ENCODE measurements around the gene KRT39. TPM values are rescaled to one million over a fixed set of nuclear protein-coding genes. Genes with fewer than 3 reads are reported as not detected.

KRT39 gene
- total and polyA plus RNA-seq, 10 of the 15 experiments (the other 5 are each of a cell fraction or from before 2014, with no cell fraction given), result not detected

DNA sequence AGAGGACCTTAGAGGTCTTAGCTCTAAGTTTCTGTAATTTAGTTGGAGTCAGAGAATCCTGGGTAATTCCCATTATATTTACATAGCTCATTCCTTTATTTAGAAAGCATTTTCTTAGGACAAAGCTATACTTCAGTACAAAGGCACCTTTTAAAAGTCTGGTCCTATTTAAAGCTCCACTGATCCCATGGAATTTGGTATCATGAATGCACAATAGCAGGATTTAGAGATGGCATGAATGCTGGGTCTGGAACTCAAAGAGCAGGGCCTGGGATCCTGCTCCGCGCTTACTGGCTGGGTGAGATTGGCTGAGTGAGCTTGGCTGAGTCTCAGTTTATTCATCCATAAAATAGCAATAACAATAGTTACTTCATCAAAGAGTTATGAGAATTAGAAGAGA, 34.1 kb downstream of the KRT39 start (continued):
- no peak for TF ChIP-seq BACH1 (IDR thresholded peaks at IDR 0.05; ENCODE audit: borderline replicate concordance)

DNA sequence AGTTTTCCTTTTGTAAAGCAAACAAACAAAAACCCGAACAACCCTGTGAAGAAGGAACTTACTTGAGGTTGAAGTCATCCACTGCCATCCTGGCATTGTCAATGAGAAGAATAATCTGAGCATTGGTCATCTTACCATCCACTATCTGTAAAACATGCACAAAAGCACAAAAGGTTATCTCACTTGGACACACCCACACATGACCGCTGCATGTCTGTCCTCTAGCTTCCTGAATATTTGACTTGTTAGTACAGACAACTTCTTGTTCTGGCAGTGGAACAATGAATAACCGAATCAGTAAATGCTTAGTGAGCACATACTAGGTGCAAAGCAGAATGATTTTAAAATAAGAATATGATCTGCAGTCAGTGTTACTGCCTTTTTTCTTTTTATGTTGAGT, 35.4 kb downstream of the KRT39 start:
- no peak for DNase-seq (ENCODE audit: low read depth, low spot score)
- H2AFZ ChIP-seq (ENCODE audit: control insufficient read depth, low read depth, low read length), result no peak overlapping the region
- no peaks in the 10 kb centered on the region for H3K9me3 ChIP-seq (replicated peaks; ENCODE audit: control insufficient read depth, insufficient read depth, low read length)
- TF ChIP-seq HDAC2 (IDR thresholded peaks at IDR 0.05) (no peak), BMI1 (IDR thresholded peaks at IDR 0.05; ENCODE audit: borderline replicate concordance) (no peak), RCOR1 (conservative IDR thresholded peaks at IDR 0.05; ENCODE audit: low read depth, low read length) (no peak), IKZF1 (conservative IDR thresholded peaks at IDR 0.05) (no peak), SUZ12 (IDR thresholded peaks at IDR 0.05; ENCODE audit: unreplicated experiment) (no peak), SRF (IDR thresholded peaks at IDR 0.05; ENCODE audit: low read depth in 2 of 2, low read length in 2 of 2) (no peak), PML (IDR thresholded peaks at IDR 0.05; ENCODE audit: low read length) (no peak), POU2F2 (IDR thresholded peaks at IDR 0.05; ENCODE audit: borderline replicate concordance, low read depth, low read length) (no peak), CBX5 (IDR thresholded peaks at IDR 0.05; ENCODE audit: low read depth) (no peak), EGR1 (IDR thresholded peaks at IDR 0.05; ENCODE audit: borderline replicate concordance in 1 of 2, low read depth in 2 of 2, low read length in 2 of 2) (no peak), DPF2 (IDR thresholded peaks at IDR 0.05) (no peak), RAD51 (IDR thresholded peaks at IDR 0.05) (no peak), FOS (IDR thresholded peaks at IDR 0.05; ENCODE audit: borderline replicate concordance, extremely low read depth, insufficient read length) (no peak), RAD21 (IDR thresholded peaks at IDR 0.05; ENCODE audit: insufficient read depth, low read depth, low read length) (no peak), BCL11A (IDR thresholded peaks at IDR 0.05; ENCODE audit: low read depth, low read length) (no peak), NRF1 (conservative IDR thresholded peaks at IDR 0.05; ENCODE audit: low read depth, low read length) (no peak), POLR2AphosphoS5 (IDR thresholded peaks at IDR 0.05; ENCODE audit: low read length) (no peak)
- TF ChIP-seq, protein P1, sequence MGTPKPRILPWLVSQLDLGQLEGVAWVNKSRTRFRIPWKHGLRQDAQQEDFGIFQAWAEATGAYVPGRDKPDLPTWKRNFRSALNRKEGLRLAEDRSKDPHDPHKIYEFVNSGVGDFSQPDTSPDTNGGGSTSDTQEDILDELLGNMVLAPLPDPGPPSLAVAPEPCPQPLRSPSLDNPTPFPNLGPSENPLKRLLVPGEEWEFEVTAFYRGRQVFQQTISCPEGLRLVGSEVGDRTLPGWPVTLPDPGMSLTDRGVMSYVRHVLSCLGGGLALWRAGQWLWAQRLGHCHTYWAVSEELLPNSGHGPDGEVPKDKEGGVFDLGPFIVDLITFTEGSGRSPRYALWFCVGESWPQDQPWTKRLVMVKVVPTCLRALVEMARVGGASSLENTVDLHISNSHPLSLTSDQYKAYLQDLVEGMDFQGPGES (IDR thresholded peaks at IDR 0.05), result no peak
- TF ChIP-seq, protein P2, sequence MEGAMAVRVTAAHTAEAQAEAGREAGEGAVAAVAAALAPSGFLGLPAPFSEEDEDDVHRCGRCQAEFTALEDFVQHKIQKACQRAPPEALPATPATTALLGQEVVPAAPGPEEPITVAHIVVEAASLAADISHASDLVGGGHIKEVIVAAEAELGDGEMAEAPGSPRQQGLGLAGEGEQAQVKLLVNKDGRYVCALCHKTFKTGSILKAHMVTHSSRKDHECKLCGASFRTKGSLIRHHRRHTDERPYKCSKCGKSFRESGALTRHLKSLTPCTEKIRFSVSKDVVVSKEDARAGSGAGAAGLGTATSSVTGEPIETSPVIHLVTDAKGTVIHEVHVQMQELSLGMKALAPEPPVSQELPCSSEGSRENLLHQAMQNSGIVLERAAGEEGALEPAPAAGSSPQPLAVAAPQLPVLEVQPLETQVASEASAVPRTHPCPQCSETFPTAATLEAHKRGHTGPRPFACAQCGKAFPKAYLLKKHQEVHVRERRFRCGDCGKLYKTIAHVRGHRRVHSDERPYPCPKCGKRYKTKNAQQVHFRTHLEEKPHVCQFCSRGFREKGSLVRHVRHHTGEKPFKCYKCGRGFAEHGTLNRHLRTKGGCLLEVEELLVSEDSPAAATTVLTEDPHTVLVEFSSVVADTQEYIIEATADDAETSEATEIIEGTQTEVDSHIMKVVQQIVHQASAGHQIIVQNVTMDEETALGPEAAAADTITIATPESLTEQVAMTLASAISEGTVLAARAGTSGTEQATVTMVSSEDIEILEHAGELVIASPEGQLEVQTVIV (IDR thresholded peaks at IDR 0.05; ENCODE audit: borderline replicate concordance, partially characterized antibody), result no peak
- ChIA-PET POLR2A (no interaction called here), SMC1A (ENCODE audit: uncharacterized antibody, unreplicated experiment) (no interaction called here), CTCF (interaction anchor here (1.3 kb wide), 2 partner anchors 16 to 718 kb away, joined by 3 to 7 read pairs; no protein-coding TSS in a partner anchor), RAD21 (ENCODE audit: unreplicated experiment) (no interaction called here)
- H3K27me3 ChIP-seq (replicated peaks in 1 of 2; ENCODE audit: control insufficient read depth in 2 of 2, insufficient read depth in 2 of 2, low read length in 1 of 2), result peaks cover 0 to 2% of the 10 kb centered on the region in 2 experiments; a peak in 2 of 4 replicates
- no peaks in the 10 kb centered on the region for H3K79me2 ChIP-seq (ENCODE audit: control insufficient read depth, insufficient read depth, low read length)
- intact Hi-C loops (cut with micrococcal nuclease; ENCODE audit: unreplicated experiment) (no loop called here), in situ Hi-C loops (cut with MboI) (no loop called here)
- H3K4me2 ChIP-seq (ENCODE audit: control insufficient read depth, insufficient read depth), result no peak overlapping the region
- H3K4me3 ChIP-seq, result no peak overlapping the region
- H4K20me1 ChIP-seq (ENCODE audit: control insufficient read depth, insufficient read depth), result no peaks in the 10 kb centered on the region
- WGBS (ENCODE audit: insufficient coverage, insufficient replicate concordance, low lambda C conversion rate, missing lambda C conversion rate), result 15% methylated on average over 3 of the region's 3 CpGs
- no peak overlapping the region for H3K9ac ChIP-seq (ENCODE audit: control insufficient read depth, insufficient read depth, low read length)
- no TSS peak for BruUV-seq (replicated peaks)
- no peak overlapping the region for H3K27ac ChIP-seq (ENCODE audit: control insufficient read depth, insufficient read depth)
- H3K36me3 ChIP-seq (ENCODE audit: control insufficient read depth in 2 of 2, insufficient read depth in 2 of 2, low read length in 1 of 2), result no peaks in the 10 kb centered on the region
- ATAC-seq, result no peak
- H3K4me1 ChIP-seq (ENCODE audit: control insufficient read depth, insufficient read depth, low read length), result no peaks in the 10 kb centered on the region
- FAIRE-seq, result no peak

Measured in GM12878 (cell line).